Measurements from ENCODE around the gene CHAF1A. TPM values are rescaled to one million over a fixed set of nuclear protein-coding genes. Genes with fewer than 3 reads are reported as not detected.

Gene CHAF1A
- total RNA-seq, result 8.6 and 13.9 TPM in 2 replicates

GRCh38 chr19:4402171-4403004 is at the start of gene CHAF1A:
TSS of gene CHAF1A (plus strand) at chr19:4402640. CDS start at chr19:4402763, 123 bp downstream.

GRCh38 chr19:4400135-4400936 is 2.1 kb upstream of the CHAF1A start, which contains the start of gene SH3GL1:
TSS of gene SH3GL1 (minus strand) at chr19:4400547. CDS start at chr19:4400368, 179 bp downstream.

GRCh38 chr19:4457654-4458395 is 55.4 kb downstream of the CHAF1A start, which contains the start of gene UBXN6:
TSS of gene UBXN6 (minus strand) at chr19:4457794. CDS start at chr19:4457697, 97 bp downstream.

GRCh38 chr19:4472174-4472974 is 69.9 kb downstream of the CHAF1A start, which contains the start of gene HDGFL2:
TSS of gene HDGFL2 (plus strand) at chr19:4472297. CDS start at chr19:4472351, 54 bp downstream.

Other genes starting within 250 kb of the CHAF1A start
- gene CREB3L3, start 249.0 kb upstream of the CHAF1A start, total RNA-seq, result not detected in 2 replicates
- 8.9 and 11.7 TPM in 2 replicates for gene SIRT6, start 220.1 kb upstream of the CHAF1A start, total RNA-seq
- gene ANKRD24, start 220.0 kb upstream of the CHAF1A start, total RNA-seq, result 0.18 and 0.38 TPM in 2 replicates
- 0.18 and 0.66 TPM in 2 replicates for gene EBI3, start 173.1 kb upstream of the CHAF1A start, total RNA-seq
- 17.4 and 20.4 TPM in 2 replicates for gene YJU2, start 155.6 kb upstream of the CHAF1A start, total RNA-seq
- not detected in 2 replicates for gene SHD, start 123.4 kb upstream of the CHAF1A start, total RNA-seq
- not detected in 2 replicates for gene TMIGD2, start 100.3 kb upstream of the CHAF1A start, total RNA-seq
- 20.6 and 28.9 TPM in 2 replicates for gene FSD1, start 98.0 kb upstream of the CHAF1A start, total RNA-seq
- gene STAP2, start 63.8 kb upstream of the CHAF1A start, total RNA-seq, result 7.9 and 17.1 TPM in 2 replicates
- gene MPND, start 59.1 kb upstream of the CHAF1A start, total RNA-seq, result 7.7 and 9.6 TPM in 2 replicates
- gene SH3GL1, start 2.1 kb upstream of the CHAF1A start, total RNA-seq, result 41.4 and 42.6 TPM in 2 replicates
- gene UBXN6, start 55.2 kb downstream of the CHAF1A start, total RNA-seq, result 81.5 and 101 TPM in 2 replicates
- gene HDGFL2, start 69.7 kb downstream of the CHAF1A start, total RNA-seq, result 67.5 and 70.9 TPM in 2 replicates
- gene PLIN4, start 115.8 kb downstream of the CHAF1A start, total RNA-seq, result under 0.01 TPM in 2 replicates
- under 0.01 and 0.09 TPM in 2 replicates for gene PLIN5, start 132.6 kb downstream of the CHAF1A start, total RNA-seq
- gene LRG1, start 137.4 kb downstream of the CHAF1A start, total RNA-seq, result 0.28 and 0.36 TPM in 2 replicates
- 115 and 121 TPM in 2 replicates for gene SEMA6B, start 157.0 kb downstream of the CHAF1A start, total RNA-seq
- gene TNFAIP8L1, start 236.9 kb downstream of the CHAF1A start, total RNA-seq, result 27.3 and 33.1 TPM in 2 replicates